HEK293 (cell line): Measurements from ENCODE around the gene ZSCAN30.

Experiments
- CTCF ChIA-PET: fragments of 350-600 bp; formaldehyde crosslinking; extraction: SDS; loops from one replicate; lab custom pipeline; 2021; ENCODE audit warnings: antibody characterized with exemption; lab: Yijun Ruan, JAX
- POLR2A ChIA-PET: fragments of 300-600 bp; formaldehyde crosslinking; extraction: SDS; loops from one replicate; lab custom pipeline; 2020; ENCODE audit warnings: antibody characterized with exemption, inconsistent platforms; lab: Yijun Ruan, JAX
- H3K27ac ChIP-seq: fragments of 200-500 bp; sonication (Bioruptor generic); 2 replicates; pipeline ENCODE4 v1.5.1; 2014; ENCODE audit warnings: low read depth, low read length, control low read depth, inconsistent platforms; ENCODE audit errors: extremely low read depth
- H3K36me3 ChIP-seq, 2 experiments: fragments of 200-500 bp in 1 of 2; sonication (Bioruptor generic) in 1 of 2; 1 replicate in 1 of 2; 2 replicates in 1 of 2; pipeline ENCODE4 v1.5.1; 2014 to 2017; ENCODE audit warnings: inconsistent platforms in 2 of 2, low read length in 2 of 2; ENCODE audit not compliant: control insufficient read depth in 2 of 2, insufficient read depth in 1 of 2
- H3K4me1 ChIP-seq: fragments of 200-500 bp; sonication (Bioruptor generic); 2 replicates; pipeline ENCODE4 v1.5.1; 2014; ENCODE audit warnings: mild to moderate bottlenecking, low read length, inconsistent platforms; ENCODE audit not compliant: control insufficient read depth, insufficient read depth
- H3K4me3 ChIP-seq: 2 replicates; pipeline ENCODE4 v1.5.1; 2011; ENCODE audit warnings: low read depth, mild to moderate bottlenecking, control low read depth, low read length, moderate library complexity
- H3K9me3 ChIP-seq: fragments of 200-500 bp; sonication (Bioruptor generic); 2 replicates; pipeline ENCODE4 v1.5.1; 2014; ENCODE audit warnings: low read depth, low read length, inconsistent platforms; ENCODE audit not compliant: control insufficient read depth, insufficient read depth
- GLIS1 ChIP-seq: fragments of 450-650 bp; formaldehyde crosslinking; IDR thresholded peaks from 2 replicates; pipeline ENCODE4 v1.5.1; 2016; ENCODE audit warnings: missing biosample characterization, missing genetic modification characterization
- REPIN1 ChIP-seq: fragments of 450-650 bp; formaldehyde crosslinking; IDR thresholded peaks from 2 replicates; pipeline ENCODE4 v1.5.1; 2017; ENCODE audit warnings: missing biosample characterization, missing genetic modification characterization, low read depth
- TCF7L2 ChIP-seq: IDR thresholded peaks from 2 replicates; pipeline ENCODE4 v1.6.1; 2011; ENCODE audit warnings: low read depth, mild to moderate bottlenecking, inconsistent platforms, low read length, moderate library complexity, borderline replicate concordance
- ZFP41 ChIP-seq: fragments of 450-650 bp; formaldehyde crosslinking; IDR thresholded peaks from 2 replicates; pipeline ENCODE4 v1.5.1; 2016; ENCODE audit warnings: missing biosample characterization, missing genetic modification characterization, borderline replicate concordance
- ZNF155 ChIP-seq: fragments of 450-650 bp; formaldehyde crosslinking; IDR thresholded peaks from 2 replicates; pipeline ENCODE4 v1.5.1; 2016; ENCODE audit warnings: missing biosample characterization, missing genetic modification characterization
- ZNF221 ChIP-seq: fragments of 450-650 bp; formaldehyde crosslinking; IDR thresholded peaks from 2 replicates; pipeline ENCODE4 v1.5.1; 2017; ENCODE audit warnings: missing biosample characterization, missing genetic modification characterization, borderline replicate concordance
- ZNF24 ChIP-seq: fragments of 450-650 bp; formaldehyde crosslinking; IDR thresholded peaks from 2 replicates; pipeline ENCODE4 v1.5.1; 2016; ENCODE audit warnings: missing biosample characterization, missing genetic modification characterization
- ZNF354C ChIP-seq: fragments of 450-650 bp; formaldehyde crosslinking; IDR thresholded peaks from 2 replicates; pipeline ENCODE4 v1.5.1; 2016; ENCODE audit warnings: missing biosample characterization, missing genetic modification characterization, low read depth, borderline replicate concordance
- ZNF366 ChIP-seq: fragments of 450-650 bp; formaldehyde crosslinking; conservative IDR thresholded peaks from 2 replicates; pipeline ENCODE4 v1.5.1; 2016; ENCODE audit warnings: missing biosample characterization, missing genetic modification characterization
- ZNF394 ChIP-seq: fragments of 450-650 bp; formaldehyde crosslinking; IDR thresholded peaks from 2 replicates; pipeline ENCODE4 v1.5.1; 2016; ENCODE audit warnings: missing biosample characterization, missing genetic modification characterization, mild to moderate bottlenecking, moderate library complexity, borderline replicate concordance
- ZNF433 ChIP-seq: fragments of 450-650 bp; formaldehyde crosslinking; IDR thresholded peaks from 2 replicates; pipeline ENCODE4 v1.5.1; 2016; ENCODE audit warnings: missing biosample characterization, missing genetic modification characterization, low read depth
- ZNF510 ChIP-seq: fragments of 450-650 bp; formaldehyde crosslinking; IDR thresholded peaks from 2 replicates; pipeline ENCODE4 v1.5.1; 2018; ENCODE audit warnings: mild to moderate bottlenecking, missing genetic modification characterization, missing biosample characterization; ENCODE audit not compliant: insufficient replicate concordance
- ZNF529 ChIP-seq: fragments of 450-650 bp; formaldehyde crosslinking; IDR thresholded peaks from 2 replicates; pipeline ENCODE4 v1.5.1; 2017; ENCODE audit warnings: missing genetic modification characterization, missing biosample characterization; ENCODE audit not compliant: insufficient replicate concordance
- ZNF548 ChIP-seq: fragments of 450-650 bp; formaldehyde crosslinking; IDR thresholded peaks from 2 replicates; pipeline ENCODE4 v1.5.1; 2016; ENCODE audit warnings: missing biosample characterization, missing genetic modification characterization
- ZNF549 ChIP-seq: fragments of 450-650 bp; IDR thresholded peaks from 2 replicates; pipeline ENCODE4 v1.5.1; 2018; ENCODE audit warnings: missing biosample characterization, missing genetic modification characterization, mild to moderate bottlenecking, inconsistent platforms, moderate library complexity
- ZNF561 ChIP-seq: fragments of 450-650 bp; IDR thresholded peaks from 2 replicates; pipeline ENCODE4 v1.5.1; 2018; ENCODE audit warnings: missing biosample characterization, missing genetic modification characterization, borderline replicate concordance
- ZNF585B ChIP-seq: fragments of 450-650 bp; formaldehyde crosslinking; IDR thresholded peaks from 2 replicates; pipeline ENCODE4 v1.5.1; 2016; ENCODE audit warnings: missing biosample characterization, missing genetic modification characterization
- ZSCAN16 ChIP-seq: fragments of 450-650 bp; formaldehyde crosslinking; IDR thresholded peaks from 2 replicates; pipeline ENCODE4 v1.5.1; 2016; ENCODE audit warnings: missing biosample characterization, missing genetic modification characterization
- TF ChIP-seq, protein P1 (sequence below): fragments of 450-650 bp; formaldehyde crosslinking; IDR thresholded peaks from 2 replicates; pipeline ENCODE4 v1.5.1; 2016; ENCODE audit warnings: missing biosample characterization, missing genetic modification characterization
- TF ChIP-seq, protein P2 (sequence below): fragments of 450-650 bp; formaldehyde crosslinking; IDR thresholded peaks from 2 replicates; pipeline ENCODE4 v1.5.1; 2016; ENCODE audit warnings: missing biosample characterization, missing genetic modification characterization
- TF ChIP-seq, protein P3 (sequence below): fragments of 450-650 bp; formaldehyde crosslinking; IDR thresholded peaks from 2 replicates; pipeline ENCODE4 v1.5.1; 2016; ENCODE audit warnings: missing biosample characterization, missing genetic modification characterization, borderline replicate concordance
- TF ChIP-seq, protein P4 (sequence below): fragments of 450-650 bp; formaldehyde crosslinking; IDR thresholded peaks from 2 replicates; pipeline ENCODE4 v1.5.1; 2016; ENCODE audit warnings: missing biosample characterization, missing genetic modification characterization

Gene ZSCAN30

DNA sequence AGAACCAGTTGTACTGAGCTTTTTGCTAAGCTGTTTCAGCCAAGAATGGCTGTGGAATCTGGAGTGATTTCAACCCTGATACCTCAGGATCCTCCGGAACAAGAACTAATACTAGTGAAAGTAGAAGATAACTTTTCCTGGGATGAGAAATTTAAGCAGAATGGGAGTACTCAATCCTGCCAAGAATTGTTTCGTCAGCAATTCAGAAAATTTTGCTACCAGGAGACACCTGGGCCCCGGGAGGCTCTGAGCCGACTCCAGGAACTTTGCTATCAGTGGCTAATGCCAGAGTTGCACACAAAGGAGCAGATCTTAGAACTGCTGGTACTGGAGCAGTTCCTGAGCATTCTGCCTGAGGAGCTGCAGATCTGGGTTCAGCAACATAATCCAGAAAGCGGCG lies 47.6 kb downstream of the ZSCAN30 start:
- CTCF ChIA-PET = interaction anchor here (1.4 kb wide), 1 partner anchor 11 kb away, joined by 3 read pairs; no protein-coding TSS in a partner anchor
- no peaks in the 10 kb centered on the region for H3K4me1 ChIP-seq
- POLR2A ChIA-PET = interaction anchor here (1.6 kb wide), 1 partner anchor 196 kb away, joined by 3 read pairs; no protein-coding TSS in a partner anchor
- no peaks in the 10 kb centered on the region for H3K9me3 ChIP-seq
- H3K36me3 ChIP-seq = peaks cover 12 to 54% of the 10 kb centered on the region in 2 experiments
- no peak overlapping the region for H3K4me3 ChIP-seq
- no peak overlapping the region for H3K27ac ChIP-seq
- TF ChIP-seq ZNF221 (tag by site-specific recombination) (no peak), ZNF585B (tag by site-specific recombination) (no peak), ZNF549 (tag by site-specific recombination) (no peak)

DNA sequence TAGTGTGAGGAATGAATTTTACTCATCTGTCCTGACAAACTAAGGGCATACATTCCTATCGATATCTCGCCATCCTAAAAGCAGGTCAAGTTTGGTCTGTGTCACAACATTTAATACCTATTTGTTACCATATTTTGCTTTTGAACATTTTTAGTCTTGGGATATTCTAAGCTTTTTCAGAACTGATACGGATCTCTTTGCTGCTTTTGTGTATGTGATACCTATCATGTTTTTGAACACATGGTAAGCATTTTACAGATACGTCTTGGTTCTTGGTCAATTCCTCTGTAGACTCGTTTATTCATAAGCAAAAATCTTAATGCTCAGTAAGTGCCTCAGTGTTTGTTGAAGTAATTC lies 48.6 kb downstream of the ZSCAN30 start:
- H3K27ac ChIP-seq = peak overlapping the region; percentile 76; the same call in 1 of the 2 replicates
- TF ChIP-seq, protein P1, sequence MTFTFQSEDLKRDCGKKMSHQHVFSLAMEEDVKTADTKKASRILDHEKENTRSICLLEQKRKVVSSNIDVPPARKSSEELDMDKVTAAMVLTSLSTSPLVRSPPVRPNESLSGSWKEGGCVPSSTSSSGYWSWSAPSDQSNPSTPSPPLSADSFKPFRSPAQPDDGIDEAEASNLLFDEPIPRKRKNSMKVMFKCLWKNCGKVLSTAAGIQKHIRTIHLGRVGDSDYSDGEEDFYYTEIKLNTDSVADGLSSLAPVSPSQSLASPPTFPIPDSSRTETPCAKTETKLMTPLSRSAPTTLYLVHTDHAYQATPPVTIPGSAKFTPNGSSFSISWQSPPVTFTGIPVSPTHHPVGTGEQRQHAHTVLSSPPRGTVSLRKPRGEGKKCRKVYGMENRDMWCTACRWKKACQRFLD (tag by site-specific recombination) = no peak
- TF ChIP-seq, protein P2, sequence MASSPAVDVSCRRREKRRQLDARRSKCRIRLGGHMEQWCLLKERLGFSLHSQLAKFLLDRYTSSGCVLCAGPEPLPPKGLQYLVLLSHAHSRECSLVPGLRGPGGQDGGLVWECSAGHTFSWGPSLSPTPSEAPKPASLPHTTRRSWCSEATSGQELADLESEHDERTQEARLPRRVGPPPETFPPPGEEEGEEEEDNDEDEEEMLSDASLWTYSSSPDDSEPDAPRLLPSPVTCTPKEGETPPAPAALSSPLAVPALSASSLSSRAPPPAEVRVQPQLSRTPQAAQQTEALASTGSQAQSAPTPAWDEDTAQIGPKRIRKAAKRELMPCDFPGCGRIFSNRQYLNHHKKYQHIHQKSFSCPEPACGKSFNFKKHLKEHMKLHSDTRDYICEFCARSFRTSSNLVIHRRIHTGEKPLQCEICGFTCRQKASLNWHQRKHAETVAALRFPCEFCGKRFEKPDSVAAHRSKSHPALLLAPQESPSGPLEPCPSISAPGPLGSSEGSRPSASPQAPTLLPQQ (tag by site-specific recombination) = no peak
- TF ChIP-seq GLIS1 (no peak), ZNF394 (no peak), ZNF529 (tag by site-specific recombination) (no peak), ZNF548 (tag by site-specific recombination) (no peak), ZNF354C (tag by site-specific recombination) (no peak), TCF7L2 (no peak), ZNF510 (no peak), ZNF221 (tag by site-specific recombination) (no peak), REPIN1 (tag by site-specific recombination) (no peak), ZNF24 (tag by site-specific recombination) (no peak), ZNF155 (tag by site-specific recombination) (no peak), ZNF561 (tag by site-specific recombination) (no peak), ZNF433 (tag by site-specific recombination) (no peak), ZFP41 (no peak), ZSCAN16 (no peak), ZNF366 (tag by site-specific recombination) (no peak)
- TF ChIP-seq, protein P3, sequence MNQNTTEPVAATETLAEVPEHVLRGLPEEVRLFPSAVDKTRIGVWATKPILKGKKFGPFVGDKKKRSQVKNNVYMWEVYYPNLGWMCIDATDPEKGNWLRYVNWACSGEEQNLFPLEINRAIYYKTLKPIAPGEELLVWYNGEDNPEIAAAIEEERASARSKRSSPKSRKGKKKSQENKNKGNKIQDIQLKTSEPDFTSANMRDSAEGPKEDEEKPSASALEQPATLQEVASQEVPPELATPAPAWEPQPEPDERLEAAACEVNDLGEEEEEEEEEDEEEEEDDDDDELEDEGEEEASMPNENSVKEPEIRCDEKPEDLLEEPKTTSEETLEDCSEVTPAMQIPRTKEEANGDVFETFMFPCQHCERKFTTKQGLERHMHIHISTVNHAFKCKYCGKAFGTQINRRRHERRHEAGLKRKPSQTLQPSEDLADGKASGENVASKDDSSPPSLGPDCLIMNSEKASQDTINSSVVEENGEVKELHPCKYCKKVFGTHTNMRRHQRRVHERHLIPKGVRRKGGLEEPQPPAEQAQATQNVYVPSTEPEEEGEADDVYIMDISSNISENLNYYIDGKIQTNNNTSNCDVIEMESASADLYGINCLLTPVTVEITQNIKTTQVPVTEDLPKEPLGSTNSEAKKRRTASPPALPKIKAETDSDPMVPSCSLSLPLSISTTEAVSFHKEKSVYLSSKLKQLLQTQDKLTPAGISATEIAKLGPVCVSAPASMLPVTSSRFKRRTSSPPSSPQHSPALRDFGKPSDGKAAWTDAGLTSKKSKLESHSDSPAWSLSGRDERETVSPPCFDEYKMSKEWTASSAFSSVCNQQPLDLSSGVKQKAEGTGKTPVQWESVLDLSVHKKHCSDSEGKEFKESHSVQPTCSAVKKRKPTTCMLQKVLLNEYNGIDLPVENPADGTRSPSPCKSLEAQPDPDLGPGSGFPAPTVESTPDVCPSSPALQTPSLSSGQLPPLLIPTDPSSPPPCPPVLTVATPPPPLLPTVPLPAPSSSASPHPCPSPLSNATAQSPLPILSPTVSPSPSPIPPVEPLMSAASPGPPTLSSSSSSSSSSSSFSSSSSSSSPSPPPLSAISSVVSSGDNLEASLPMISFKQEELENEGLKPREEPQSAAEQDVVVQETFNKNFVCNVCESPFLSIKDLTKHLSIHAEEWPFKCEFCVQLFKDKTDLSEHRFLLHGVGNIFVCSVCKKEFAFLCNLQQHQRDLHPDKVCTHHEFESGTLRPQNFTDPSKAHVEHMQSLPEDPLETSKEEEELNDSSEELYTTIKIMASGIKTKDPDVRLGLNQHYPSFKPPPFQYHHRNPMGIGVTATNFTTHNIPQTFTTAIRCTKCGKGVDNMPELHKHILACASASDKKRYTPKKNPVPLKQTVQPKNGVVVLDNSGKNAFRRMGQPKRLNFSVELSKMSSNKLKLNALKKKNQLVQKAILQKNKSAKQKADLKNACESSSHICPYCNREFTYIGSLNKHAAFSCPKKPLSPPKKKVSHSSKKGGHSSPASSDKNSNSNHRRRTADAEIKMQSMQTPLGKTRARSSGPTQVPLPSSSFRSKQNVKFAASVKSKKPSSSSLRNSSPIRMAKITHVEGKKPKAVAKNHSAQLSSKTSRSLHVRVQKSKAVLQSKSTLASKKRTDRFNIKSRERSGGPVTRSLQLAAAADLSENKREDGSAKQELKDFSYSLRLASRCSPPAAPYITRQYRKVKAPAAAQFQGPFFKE (tag by site-specific recombination) = no peak
- TF ChIP-seq, protein P4, sequence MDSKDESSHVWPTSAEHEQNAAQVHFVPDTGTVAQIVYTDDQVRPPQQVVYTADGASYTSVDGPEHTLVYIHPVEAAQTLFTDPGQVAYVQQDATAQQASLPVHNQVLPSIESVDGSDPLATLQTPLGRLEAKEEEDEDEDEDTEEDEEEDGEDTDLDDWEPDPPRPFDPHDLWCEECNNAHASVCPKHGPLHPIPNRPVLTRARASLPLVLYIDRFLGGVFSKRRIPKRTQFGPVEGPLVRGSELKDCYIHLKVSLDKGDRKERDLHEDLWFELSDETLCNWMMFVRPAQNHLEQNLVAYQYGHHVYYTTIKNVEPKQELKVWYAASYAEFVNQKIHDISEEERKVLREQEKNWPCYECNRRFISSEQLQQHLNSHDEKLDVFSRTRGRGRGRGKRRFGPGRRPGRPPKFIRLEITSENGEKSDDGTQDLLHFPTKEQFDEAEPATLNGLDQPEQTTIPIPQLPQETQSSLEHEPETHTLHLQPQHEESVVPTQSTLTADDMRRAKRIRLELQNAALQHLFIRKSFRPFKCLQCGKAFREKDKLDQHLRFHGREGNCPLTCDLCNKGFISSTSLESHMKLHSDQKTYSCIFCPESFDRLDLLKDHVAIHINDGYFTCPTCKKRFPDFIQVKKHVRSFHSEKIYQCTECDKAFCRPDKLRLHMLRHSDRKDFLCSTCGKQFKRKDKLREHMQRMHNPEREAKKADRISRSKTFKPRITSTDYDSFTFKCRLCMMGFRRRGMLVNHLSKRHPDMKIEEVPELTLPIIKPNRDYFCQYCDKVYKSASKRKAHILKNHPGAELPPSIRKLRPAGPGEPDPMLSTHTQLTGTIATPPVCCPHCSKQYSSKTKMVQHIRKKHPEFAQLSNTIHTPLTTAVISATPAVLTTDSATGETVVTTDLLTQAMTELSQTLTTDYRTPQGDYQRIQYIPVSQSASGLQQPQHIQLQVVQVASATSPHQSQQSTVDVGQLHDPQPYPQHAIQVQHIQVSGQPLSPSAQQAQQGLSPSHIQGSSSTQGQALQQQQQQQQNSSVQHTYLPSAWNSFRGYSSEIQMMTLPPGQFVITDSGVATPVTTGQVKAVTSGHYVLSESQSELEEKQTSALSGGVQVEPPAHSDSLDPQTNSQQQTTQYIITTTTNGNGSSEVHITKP (tag by site-specific recombination) = no peak
- H3K4me1 ChIP-seq = no peaks in the 10 kb centered on the region
- ChIA-PET CTCF (interaction anchor here (0.5 to 1.4 kb wide), 2 partner anchors 10 to 74 kb away, joined by 3 read pairs; no protein-coding TSS in a partner anchor), POLR2A (interaction anchor here (0.7 to 2.9 kb wide), 9 partner anchors 9 to 201 kb away, joined by 3 to 20 read pairs (median 4); partner anchors contain the start of genes MAPRE2 and ZSCAN30)
- H3K9me3 ChIP-seq = no peaks in the 10 kb centered on the region
- peak overlapping the region; percentile 86 for H3K4me3 ChIP-seq
- H3K36me3 ChIP-seq = peaks cover 9 to 44% of the 10 kb centered on the region in 2 experiments; a peak in 2 of 3 replicates
